Activated T-helper 1 cell treated with Interleukin-2 at 50 U/mL for 16 hours (primary cell): ENCODE results near the gene ESM1.

Experiments used
- DNase-seq: peaks from one replicate; pipeline ENCODE4 v3.0.0-alpha.2; 2020; ENCODE audit warnings: low read depth

Gene ESM1

GRCh38 chr5:54981928-54982327, 3.5 kb downstream of the ESM1 start:
- DNase-seq = no peak

- DNase-seq = no peak
Observed at GRCh38 chr5:54975701-54976100, 9.7 kb downstream of the ESM1 start.

GRCh38 chr5:54969856-54970828, 15.3 kb downstream of the ESM1 start:
- no peak for DNase-seq

- no peak for DNase-seq
Observed at GRCh38 chr5:54969242-54969641, 16.2 kb downstream of the ESM1 start.

- DNase-seq = no peak
Observed at GRCh38 chr5:54965806-54966205, 19.6 kb downstream of the ESM1 start.

- DNase-seq = no peak
Observed at GRCh38 chr5:54964405-54964804, 21.0 kb downstream of the ESM1 start.

GRCh38 chr5:54959673-54960418, 25.5 kb downstream of the ESM1 start:
- DNase-seq = no peak

GRCh38 chr5:54956922-54957321, 28.5 kb downstream of the ESM1 start:
- DNase-seq = no peak

- DNase-seq = no peak
Observed at GRCh38 chr5:54947187-54947586, 38.2 kb downstream of the ESM1 start.

GRCh38 chr5:54946306-54946819, 39.0 kb downstream of the ESM1 start:
- no peak for DNase-seq

- no peak for DNase-seq
Observed at GRCh38 chr5:54944364-54944763, 41.0 kb downstream of the ESM1 start.

GRCh38 chr5:54942064-54942778, 43.2 kb downstream of the ESM1 start:
- no peak for DNase-seq

GRCh38 chr5:54936201-54936600, 49.2 kb downstream of the ESM1 start:
- no peak for DNase-seq

GRCh38 chr5:54932789-54933188, 52.6 kb downstream of the ESM1 start:
- no peak for DNase-seq

GRCh38 chr5:54930736-54931135, 54.7 kb downstream of the ESM1 start:
- no peak for DNase-seq
